GM15510 (cell line): ENCODE measurements around the gene HEG1.

ENCODE experiments used
- POLR2A ChIP-seq: IDR thresholded peaks from 3 replicates; pipeline ENCODE4 v1.6.1; 2011; ENCODE audit warnings: borderline replicate concordance; ENCODE audit not compliant: insufficient read length; ENCODE audit errors: extremely low read depth

HEG1 gene

DNA sequence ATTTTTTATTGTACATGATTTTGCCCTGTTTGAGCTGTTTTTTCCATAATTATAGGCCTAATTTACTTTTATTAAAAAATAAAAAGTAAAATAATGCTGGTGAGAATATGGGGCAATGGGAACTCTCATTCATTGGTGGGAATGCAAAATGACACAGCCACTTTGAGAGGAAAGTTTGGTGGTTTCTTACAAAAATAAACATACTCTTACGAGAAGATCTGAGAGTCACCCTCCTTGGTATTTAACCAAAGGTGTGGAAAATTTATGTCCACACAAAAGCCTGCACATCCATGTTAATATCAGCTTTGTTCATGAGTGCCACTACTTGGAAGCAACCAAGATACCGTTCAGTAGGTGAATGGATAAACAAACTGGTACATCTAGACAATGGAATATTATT, 131.1 kb downstream of the HEG1 start:
- no peak for TF ChIP-seq POLR2A

DNA sequence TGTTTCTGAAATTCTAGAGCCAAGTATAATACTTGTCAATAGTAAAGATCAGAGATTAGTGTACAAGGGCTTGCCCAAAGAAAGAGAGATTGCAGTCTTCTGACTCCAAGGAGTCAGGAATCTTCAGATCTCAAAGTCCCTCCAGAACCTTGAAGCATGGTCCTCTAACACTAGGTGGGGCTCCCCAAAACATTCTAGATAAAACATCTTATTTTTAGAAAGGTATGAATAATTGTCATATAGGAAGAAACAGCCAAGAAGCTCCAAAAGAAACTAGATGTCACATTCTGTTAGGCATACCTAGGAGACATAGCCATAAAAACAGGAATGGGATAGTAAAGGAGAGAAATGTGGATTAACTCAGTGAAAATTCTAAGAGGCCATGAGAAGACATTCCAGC, 132.0 kb downstream of the HEG1 start:
- TF ChIP-seq POLR2A: no peak

DNA sequence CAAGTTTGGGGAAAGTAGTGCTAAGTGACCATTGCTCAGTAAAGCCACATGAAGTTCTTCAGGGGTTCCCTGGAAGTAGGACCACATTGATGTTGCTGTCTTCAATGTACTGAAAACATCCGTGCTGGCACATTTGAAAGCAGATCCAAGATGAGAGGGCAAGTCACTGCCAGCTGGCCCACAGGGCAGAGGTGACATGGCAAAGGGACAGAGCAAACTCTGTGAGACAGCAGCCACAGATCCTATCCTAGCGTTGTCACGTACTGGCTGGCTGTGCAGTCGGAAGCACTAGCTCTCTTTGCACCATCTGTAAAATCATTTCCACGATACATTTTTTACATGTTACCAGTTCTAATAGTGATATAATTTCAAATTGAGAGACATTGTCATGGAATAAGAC, 135.1 kb downstream of the HEG1 start:
- TF ChIP-seq POLR2A: no peak

DNA sequence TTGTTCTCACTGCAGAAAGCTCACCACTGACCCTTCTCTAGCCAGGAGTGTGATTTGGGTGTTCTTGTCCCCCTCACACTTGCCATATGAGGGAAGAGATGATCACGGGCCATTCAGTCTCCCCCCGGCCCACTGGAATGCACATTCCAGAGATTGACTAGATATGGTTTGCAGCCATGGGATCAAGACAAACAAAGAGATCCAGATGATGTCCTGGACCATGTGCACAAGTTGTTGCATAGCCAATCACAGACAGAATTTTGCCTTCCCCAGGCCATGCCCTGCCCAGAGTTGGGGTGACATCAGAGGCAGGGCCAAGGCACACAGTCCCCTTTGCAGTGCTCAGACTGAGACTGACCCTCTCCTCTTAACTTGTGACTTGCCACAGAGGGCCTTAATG, 136.0 kb downstream of the HEG1 start:
- TF ChIP-seq POLR2A: no peak

DNA sequence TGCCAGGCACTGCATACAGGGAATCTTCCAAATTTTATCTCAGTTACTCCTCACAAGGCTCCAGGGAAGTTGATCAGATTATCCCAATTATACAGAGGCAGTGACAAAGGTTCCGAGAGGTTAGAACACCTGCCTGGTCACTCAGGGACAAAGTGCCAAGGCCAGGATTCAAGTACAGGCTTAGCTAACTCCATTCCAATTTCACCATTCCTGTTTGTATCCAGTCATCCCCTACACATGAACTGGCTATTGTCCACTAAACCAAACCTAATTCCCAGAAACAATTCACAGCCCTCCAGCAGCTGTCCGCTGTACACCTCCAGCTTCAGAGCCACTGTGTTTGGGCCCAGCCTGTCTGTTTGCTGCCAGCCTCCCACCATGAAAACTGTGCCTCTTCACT, 137.3 kb downstream of the HEG1 start:
- no peak for TF ChIP-seq POLR2A

DNA sequence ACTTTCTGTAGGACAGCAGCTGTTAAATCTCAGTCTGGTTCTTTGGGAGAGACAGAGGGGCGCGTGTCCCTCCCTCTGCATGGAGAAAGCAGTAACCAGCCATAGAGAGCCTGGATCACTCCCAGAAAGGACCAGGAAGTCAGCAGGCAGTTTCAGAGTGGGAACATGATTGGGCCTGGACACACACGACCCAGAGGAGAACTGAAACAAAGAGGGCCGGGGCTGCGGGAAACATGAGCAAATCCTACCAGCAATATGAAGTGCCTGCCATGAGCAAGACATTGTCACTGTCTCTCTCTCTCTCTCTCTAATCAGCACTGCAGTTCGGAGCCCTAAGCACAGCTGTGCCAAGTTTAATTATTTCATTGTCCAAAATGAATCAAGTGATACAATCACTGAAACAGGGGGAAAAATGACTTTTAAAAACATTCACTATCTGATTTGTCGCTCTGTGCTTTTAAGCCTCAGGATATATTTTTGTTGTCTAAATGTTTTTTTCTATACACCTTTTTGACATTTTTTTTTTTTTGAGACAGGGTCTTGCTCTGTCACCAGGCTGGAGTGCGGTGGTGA, 138.9 kb downstream of the HEG1 start:
- no peak for TF ChIP-seq POLR2A
